ENCODE data around the gene CD7.

The CD7 gene

GRCh38 chr17:82285141-82285540, 32.3 kb downstream of the CD7 start:
- H3K27me3 ChIP-seq (ENCODE audit: control insufficient read depth in 1 of 2, insufficient read depth in 2 of 2, low read length in 2 of 2), result peaks cover 0 to 3% of the 10 kb centered on the region in 2 donors
- H3K9me3 ChIP-seq (ENCODE audit: control insufficient read depth in 1 of 2, low read length in 2 of 2), result no peaks in the 10 kb centered on the region
- peaks cover 45 to 49% of the 10 kb centered on the region in 2 donors for H3K4me1 ChIP-seq (ENCODE audit: control insufficient read depth in 1 of 2, insufficient read depth in 2 of 2, low read length in 2 of 2)
- H3K9ac ChIP-seq (ENCODE audit: low read depth in 1 of 2, low read length in 2 of 2), result no peak overlapping the region
- H3K36me3 ChIP-seq (ENCODE audit: control insufficient read depth in 1 of 2, insufficient read depth in 2 of 2, low read length in 2 of 2), result no peaks in the 10 kb centered on the region
- no peak overlapping the region for H3K4me3 ChIP-seq (ENCODE audit: low read depth in 1 of 2, low read length in 2 of 2)
- H3K27ac ChIP-seq (ENCODE audit: low read depth, low read length), result no peak overlapping the region

GRCh38 chr17:82283208-82283749, 34.1 kb downstream of the CD7 start:
- H3K27ac ChIP-seq (ENCODE audit: low read depth, low read length), result no peak overlapping the region
- H3K4me3 ChIP-seq (ENCODE audit: low read depth in 1 of 2, low read length in 2 of 2), result no peak overlapping the region
- no peaks in the 10 kb centered on the region for H3K9me3 ChIP-seq (ENCODE audit: control insufficient read depth in 1 of 2, low read length in 2 of 2)
- peaks cover 44% of the 10 kb centered on the region in 2 donors for H3K4me1 ChIP-seq (ENCODE audit: control insufficient read depth in 1 of 2, insufficient read depth in 2 of 2, low read length in 2 of 2)
- H3K27me3 ChIP-seq (ENCODE audit: control insufficient read depth in 1 of 2, insufficient read depth in 2 of 2, low read length in 2 of 2), result peaks cover 0 to 3% of the 10 kb centered on the region in 2 donors
- peaks cover under 1% of the 10 kb centered on the region in 2 donors for H3K36me3 ChIP-seq (ENCODE audit: control insufficient read depth in 1 of 2, insufficient read depth in 2 of 2, low read length in 2 of 2)
- H3K9ac ChIP-seq (ENCODE audit: low read depth in 1 of 2, low read length in 2 of 2), result no peak overlapping the region

- no peak overlapping the region for H3K27ac ChIP-seq (ENCODE audit: low read depth, low read length)
- peaks cover 38 to 40% of the 10 kb centered on the region in 2 donors for H3K4me1 ChIP-seq (ENCODE audit: control insufficient read depth in 1 of 2, insufficient read depth in 2 of 2, low read length in 2 of 2)
- peaks cover 0 to 3% of the 10 kb centered on the region in 2 donors for H3K27me3 ChIP-seq (ENCODE audit: control insufficient read depth in 1 of 2, insufficient read depth in 2 of 2, low read length in 2 of 2)
- H3K9ac ChIP-seq (ENCODE audit: low read depth in 1 of 2, low read length in 2 of 2), result no peak overlapping the region
- H3K9me3 ChIP-seq (ENCODE audit: control insufficient read depth in 1 of 2, low read length in 2 of 2), result no peaks in the 10 kb centered on the region
- H3K36me3 ChIP-seq (ENCODE audit: control insufficient read depth in 1 of 2, insufficient read depth in 2 of 2, low read length in 2 of 2), result peaks cover 5 to 7% of the 10 kb centered on the region in 2 donors
- no peak overlapping the region for H3K4me3 ChIP-seq (ENCODE audit: low read depth in 1 of 2, low read length in 2 of 2)
Observed at GRCh38 chr17:82282239-82283207, 34.9 kb downstream of the CD7 start.

GRCh38 chr17:82281502-82282238, 35.7 kb downstream of the CD7 start:
- no peaks in the 10 kb centered on the region for H3K9me3 ChIP-seq (ENCODE audit: control insufficient read depth in 1 of 2, low read length in 2 of 2)
- no peak overlapping the region for H3K27ac ChIP-seq (ENCODE audit: low read depth, low read length)
- H3K36me3 ChIP-seq (ENCODE audit: control insufficient read depth in 1 of 2, insufficient read depth in 2 of 2, low read length in 2 of 2), result peaks cover 5 to 7% of the 10 kb centered on the region in 2 donors
- H3K4me1 ChIP-seq (ENCODE audit: control insufficient read depth in 1 of 2, insufficient read depth in 2 of 2, low read length in 2 of 2), result peaks cover 31 to 34% of the 10 kb centered on the region in 2 donors
- no peak overlapping the region for H3K4me3 ChIP-seq (ENCODE audit: low read depth in 1 of 2, low read length in 2 of 2)
- H3K27me3 ChIP-seq (ENCODE audit: control insufficient read depth in 1 of 2, insufficient read depth in 2 of 2, low read length in 2 of 2), result peaks cover 0 to 3% of the 10 kb centered on the region in 2 donors
- no peak overlapping the region for H3K9ac ChIP-seq (ENCODE audit: low read depth in 1 of 2, low read length in 2 of 2)

- Histone ChIP-seq H3K27ac (ENCODE audit: low read depth, low read length) (no peak overlapping the region), H3K9ac (ENCODE audit: low read depth in 1 of 2, low read length in 2 of 2) (no peak overlapping the region), H3K4me3 (ENCODE audit: low read depth in 1 of 2, low read length in 2 of 2) (no peak overlapping the region), H3K36me3 (ENCODE audit: control insufficient read depth in 1 of 2, insufficient read depth in 2 of 2, low read length in 2 of 2) (peaks cover 5 to 7% of the 10 kb centered on the region in 2 donors), H3K9me3 (ENCODE audit: control insufficient read depth in 1 of 2, low read length in 2 of 2) (no peaks in the 10 kb centered on the region), H3K4me1 (ENCODE audit: control insufficient read depth in 1 of 2, insufficient read depth in 2 of 2, low read length in 2 of 2) (peaks cover 31 to 34% of the 10 kb centered on the region in 2 donors), H3K27me3 (ENCODE audit: control insufficient read depth in 1 of 2, insufficient read depth in 2 of 2, low read length in 2 of 2) (peaks cover 0 to 3% of the 10 kb centered on the region in 2 donors)
Observed at GRCh38 chr17:82281076-82281475, 36.3 kb downstream of the CD7 start.

- Histone ChIP-seq H3K4me1 (ENCODE audit: control insufficient read depth in 1 of 2, insufficient read depth in 2 of 2, low read length in 2 of 2) (peaks cover 31 to 34% of the 10 kb centered on the region in 2 donors), H3K36me3 (ENCODE audit: control insufficient read depth in 1 of 2, insufficient read depth in 2 of 2, low read length in 2 of 2) (peaks cover 5 to 7% of the 10 kb centered on the region in 2 donors), H3K27me3 (ENCODE audit: control insufficient read depth in 1 of 2, insufficient read depth in 2 of 2, low read length in 2 of 2) (peaks cover 0 to 3% of the 10 kb centered on the region in 2 donors), H3K27ac (ENCODE audit: low read depth, low read length) (no peak overlapping the region), H3K9ac (ENCODE audit: low read depth in 1 of 2, low read length in 2 of 2) (no peak overlapping the region), H3K9me3 (ENCODE audit: control insufficient read depth in 1 of 2, low read length in 2 of 2) (no peaks in the 10 kb centered on the region), H3K4me3 (ENCODE audit: low read depth in 1 of 2, low read length in 2 of 2) (no peak overlapping the region)
Observed at GRCh38 chr17:82280537-82280936, 36.9 kb downstream of the CD7 start.

GRCh38 chr17:82278786-82279391, 38.5 kb downstream of the CD7 start:
- H3K27me3 ChIP-seq (ENCODE audit: control insufficient read depth in 1 of 2, insufficient read depth in 2 of 2, low read length in 2 of 2), result peaks cover 0 to 3% of the 10 kb centered on the region in 2 donors
- no peak overlapping the region for H3K4me3 ChIP-seq (ENCODE audit: low read depth in 1 of 2, low read length in 2 of 2)
- H3K36me3 ChIP-seq (ENCODE audit: control insufficient read depth in 1 of 2, insufficient read depth in 2 of 2, low read length in 2 of 2), result peaks cover 5 to 7% of the 10 kb centered on the region in 2 donors
- no peak overlapping the region for H3K27ac ChIP-seq (ENCODE audit: low read depth, low read length)
- no peaks in the 10 kb centered on the region for H3K9me3 ChIP-seq (ENCODE audit: control insufficient read depth in 1 of 2, low read length in 2 of 2)
- no peak overlapping the region for H3K9ac ChIP-seq (ENCODE audit: low read depth in 1 of 2, low read length in 2 of 2)
- peaks cover 37 to 41% of the 10 kb centered on the region in 2 donors for H3K4me1 ChIP-seq (ENCODE audit: control insufficient read depth in 1 of 2, insufficient read depth in 2 of 2, low read length in 2 of 2)

GRCh38 chr17:82278308-82278707, 39.1 kb downstream of the CD7 start:
- no peak overlapping the region for H3K27ac ChIP-seq (ENCODE audit: low read depth, low read length)
- peaks cover 0 to 3% of the 10 kb centered on the region in 2 donors for H3K27me3 ChIP-seq (ENCODE audit: control insufficient read depth in 1 of 2, insufficient read depth in 2 of 2, low read length in 2 of 2)
- peaks cover 38 to 41% of the 10 kb centered on the region in 2 donors for H3K4me1 ChIP-seq (ENCODE audit: control insufficient read depth in 1 of 2, insufficient read depth in 2 of 2, low read length in 2 of 2)
- no peak overlapping the region for H3K9ac ChIP-seq (ENCODE audit: low read depth in 1 of 2, low read length in 2 of 2)
- H3K36me3 ChIP-seq (ENCODE audit: control insufficient read depth in 1 of 2, insufficient read depth in 2 of 2, low read length in 2 of 2), result peaks cover 5 to 7% of the 10 kb centered on the region in 2 donors
- H3K9me3 ChIP-seq (ENCODE audit: control insufficient read depth in 1 of 2, low read length in 2 of 2), result no peaks in the 10 kb centered on the region
- no peak overlapping the region for H3K4me3 ChIP-seq (ENCODE audit: low read depth in 1 of 2, low read length in 2 of 2)

GRCh38 chr17:82277851-82278250, 39.6 kb downstream of the CD7 start:
- peaks cover 34 to 37% of the 10 kb centered on the region in 2 donors for H3K4me1 ChIP-seq (ENCODE audit: control insufficient read depth in 1 of 2, insufficient read depth in 2 of 2, low read length in 2 of 2)
- H3K27me3 ChIP-seq (ENCODE audit: control insufficient read depth in 1 of 2, insufficient read depth in 2 of 2, low read length in 2 of 2), result peaks cover 0 to 2% of the 10 kb centered on the region in 2 donors
- no peak overlapping the region for H3K9ac ChIP-seq (ENCODE audit: low read depth in 1 of 2, low read length in 2 of 2)
- H3K4me3 ChIP-seq (ENCODE audit: low read depth in 1 of 2, low read length in 2 of 2), result no peak overlapping the region
- H3K27ac ChIP-seq (ENCODE audit: low read depth, low read length), result no peak overlapping the region
- no peaks in the 10 kb centered on the region for H3K9me3 ChIP-seq (ENCODE audit: control insufficient read depth in 1 of 2, low read length in 2 of 2)
- H3K36me3 ChIP-seq (ENCODE audit: control insufficient read depth in 1 of 2, insufficient read depth in 2 of 2, low read length in 2 of 2), result peaks cover 5 to 7% of the 10 kb centered on the region in 2 donors

Data from duodenal mucosa (tissue), 2 donors.